22Rv1 (cell line): Measurements from ENCODE around the gene AMY2A.

ENCODE experiments used
- ZFX ChIP-seq: fragments of 450-650 bp; IDR thresholded peaks from 2 replicates; pipeline ENCODE4 v1.6.1; 2017; ENCODE audit warnings: antibody characterized with exemption, borderline replicate concordance
- TF ChIP-seq, protein P1 (sequence below): fragments of 450-650 bp; IDR thresholded peaks from 2 replicates; pipeline ENCODE4 v1.5.1; 2017; ENCODE audit warnings: mild to moderate bottlenecking

DNA sequence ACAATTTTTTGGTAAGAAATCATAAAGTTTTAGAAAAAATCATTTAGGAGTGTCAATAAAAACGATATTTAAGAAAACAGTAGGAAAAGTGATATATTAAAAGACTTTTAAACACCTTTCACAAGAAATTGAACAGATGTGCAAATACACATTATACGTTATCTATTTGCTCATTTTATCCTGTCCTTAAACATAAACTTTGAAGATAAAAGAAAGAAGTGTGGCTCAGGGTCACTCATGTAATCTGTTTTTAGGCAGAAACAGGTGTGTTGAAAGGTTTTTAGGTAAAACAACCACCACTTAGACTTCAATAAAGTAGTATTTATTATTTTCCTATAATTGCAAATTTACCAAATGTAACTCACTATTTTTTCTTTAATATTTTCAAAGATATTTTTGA, 32.7 kb upstream of the AMY2A start:
- TF ChIP-seq, protein P1, sequence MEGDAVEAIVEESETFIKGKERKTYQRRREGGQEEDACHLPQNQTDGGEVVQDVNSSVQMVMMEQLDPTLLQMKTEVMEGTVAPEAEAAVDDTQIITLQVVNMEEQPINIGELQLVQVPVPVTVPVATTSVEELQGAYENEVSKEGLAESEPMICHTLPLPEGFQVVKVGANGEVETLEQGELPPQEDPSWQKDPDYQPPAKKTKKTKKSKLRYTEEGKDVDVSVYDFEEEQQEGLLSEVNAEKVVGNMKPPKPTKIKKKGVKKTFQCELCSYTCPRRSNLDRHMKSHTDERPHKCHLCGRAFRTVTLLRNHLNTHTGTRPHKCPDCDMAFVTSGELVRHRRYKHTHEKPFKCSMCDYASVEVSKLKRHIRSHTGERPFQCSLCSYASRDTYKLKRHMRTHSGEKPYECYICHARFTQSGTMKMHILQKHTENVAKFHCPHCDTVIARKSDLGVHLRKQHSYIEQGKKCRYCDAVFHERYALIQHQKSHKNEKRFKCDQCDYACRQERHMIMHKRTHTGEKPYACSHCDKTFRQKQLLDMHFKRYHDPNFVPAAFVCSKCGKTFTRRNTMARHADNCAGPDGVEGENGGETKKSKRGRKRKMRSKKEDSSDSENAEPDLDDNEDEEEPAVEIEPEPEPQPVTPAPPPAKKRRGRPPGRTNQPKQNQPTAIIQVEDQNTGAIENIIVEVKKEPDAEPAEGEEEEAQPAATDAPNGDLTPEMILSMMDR = no peak
- no peak for TF ChIP-seq ZFX
